Activated CD4-positive, CD25-positive, alpha-beta regulatory T cell (primary cell): ENCODE data around the gene GALNT12.

Experiments used
- DNase-seq, 4 experiments: peaks; one replicate each; lab custom pipeline; 2025; lab: John Stamatoyannopoulos, UW

Gene GALNT12

GRCh38 chr9:98807070-98807813 lies at the start of gene GALNT12:
Gene GALNT12 (plus strand): TSS chr9:98807670. CDS start chr9:98807699, 29 bp downstream.
- peak in 3 of 4 experiments; percentile 7 to 27 (median 21) for DNase-seq

GRCh38 chr9:98760231-98760630 lies 47.2 kb upstream of the GALNT12 start:
- no peak for DNase-seq

GRCh38 chr9:98763986-98764745 lies 43.3 kb upstream of the GALNT12 start:
- DNase-seq = no peak

GRCh38 chr9:98765256-98765655 lies 42.2 kb upstream of the GALNT12 start:
- DNase-seq = no peak

- no peak for DNase-seq
Observed at GRCh38 chr9:98766586-98766985, 40.9 kb upstream of the GALNT12 start.

GRCh38 chr9:98767196-98767595 lies 40.3 kb upstream of the GALNT12 start:
- no peak for DNase-seq

- DNase-seq = no peak
Observed at GRCh38 chr9:98767915-98768314, 39.6 kb upstream of the GALNT12 start.

GRCh38 chr9:98768344-98768743 lies 39.1 kb upstream of the GALNT12 start:
- DNase-seq = no peak

GRCh38 chr9:98770717-98771116 lies 36.8 kb upstream of the GALNT12 start:
- no peak for DNase-seq

GRCh38 chr9:98771209-98771874 lies 36.1 kb upstream of the GALNT12 start:
- DNase-seq = no peak

- no peak for DNase-seq
Observed at GRCh38 chr9:98772364-98773155, 34.9 kb upstream of the GALNT12 start.

GRCh38 chr9:98773721-98774120 lies 33.7 kb upstream of the GALNT12 start:
- no peak for DNase-seq

GRCh38 chr9:98774746-98775145 lies 32.7 kb upstream of the GALNT12 start:
- peak in 1 of 4 experiments; percentile 6 for DNase-seq

GRCh38 chr9:98775831-98776441 lies 31.5 kb upstream of the GALNT12 start:
- DNase-seq = no peak

- no peak for DNase-seq
Observed at GRCh38 chr9:98777618-98778017, 29.9 kb upstream of the GALNT12 start.

GRCh38 chr9:98778251-98778650 lies 29.2 kb upstream of the GALNT12 start:
- DNase-seq = no peak

GRCh38 chr9:98778711-98779530 lies 28.5 kb upstream of the GALNT12 start:
- no peak for DNase-seq

- DNase-seq = no peak
Observed at GRCh38 chr9:98780059-98780749, 27.3 kb upstream of the GALNT12 start.

GRCh38 chr9:98781588-98782383 lies 25.7 kb upstream of the GALNT12 start:
- DNase-seq = no peak
